ENCODE data around the gene MYO5B.
"Not testable (repeated sequence)": the region's sequence is repeated elsewhere in the genome, so short reads cannot be mapped to it uniquely, and the experiment has no call there.

MYO5B gene

GRCh38 chr18:50094786-50095185, 100.2 kb downstream of the MYO5B start:
- DNase-seq = not testable (repeated sequence)

- no peak for DNase-seq
These were observed 100.7 kb downstream of the MYO5B start for GRCh38 chr18:50094221-50094773.

GRCh38 chr18:50093366-50094064, 101.4 kb downstream of the MYO5B start:
- DNase-seq = no peak

GRCh38 chr18:50092245-50092805, 102.6 kb downstream of the MYO5B start:
- DNase-seq = no peak

- DNase-seq = no peak
These were observed 103.3 kb downstream of the MYO5B start for GRCh38 chr18:50091509-50092244.

GRCh38 chr18:50090370-50091312, 104.3 kb downstream of the MYO5B start:
- no peak for DNase-seq

- DNase-seq = no peak
These were observed 105.2 kb downstream of the MYO5B start for GRCh38 chr18:50089702-50090101.

GRCh38 chr18:50083708-50084107, 111.2 kb downstream of the MYO5B start:
- no peak for DNase-seq

GRCh38 chr18:50080932-50081560, 113.9 kb downstream of the MYO5B start:
- DNase-seq = no peak

- peak; percentile 38 for DNase-seq
These were observed 114.6 kb downstream of the MYO5B start for GRCh38 chr18:50080316-50080715.

GRCh38 chr18:50079571-50080295, 115.2 kb downstream of the MYO5B start:
- peak; percentile 70 for DNase-seq

GRCh38 chr18:50076277-50076676, 118.7 kb downstream of the MYO5B start:
- no peak for DNase-seq

GRCh38 chr18:50075772-50076171, 119.2 kb downstream of the MYO5B start:
- DNase-seq = no peak

GRCh38 chr18:50074404-50074803, 120.5 kb downstream of the MYO5B start:
- DNase-seq = no peak

GRCh38 chr18:50073319-50073718, 121.6 kb downstream of the MYO5B start:
- no peak for DNase-seq

GRCh38 chr18:50072146-50072545, 122.8 kb downstream of the MYO5B start:
- DNase-seq = no peak

GRCh38 chr18:50071397-50071796, 123.5 kb downstream of the MYO5B start:
- no peak for DNase-seq

- no peak for DNase-seq
These were observed 125.5 kb downstream of the MYO5B start for GRCh38 chr18:50069422-50069821.

- DNase-seq = no peak
These were observed 129.4 kb downstream of the MYO5B start for GRCh38 chr18:50065527-50065926.

GRCh38 chr18:50065039-50065438, 129.9 kb downstream of the MYO5B start:
- DNase-seq = no peak

GRCh38 chr18:50061876-50062517, 132.9 kb downstream of the MYO5B start:
- DNase-seq = no peak
